ENCODE data around the gene GPBP1.
A peak's percentile ranks its signal among the peaks of the same experiment; 100 is the strongest.
"Not testable (repeated sequence)": the region's sequence is repeated elsewhere in the genome, so short reads cannot be mapped to it uniquely, and the experiment has no call there.

The GPBP1 gene

DNA sequence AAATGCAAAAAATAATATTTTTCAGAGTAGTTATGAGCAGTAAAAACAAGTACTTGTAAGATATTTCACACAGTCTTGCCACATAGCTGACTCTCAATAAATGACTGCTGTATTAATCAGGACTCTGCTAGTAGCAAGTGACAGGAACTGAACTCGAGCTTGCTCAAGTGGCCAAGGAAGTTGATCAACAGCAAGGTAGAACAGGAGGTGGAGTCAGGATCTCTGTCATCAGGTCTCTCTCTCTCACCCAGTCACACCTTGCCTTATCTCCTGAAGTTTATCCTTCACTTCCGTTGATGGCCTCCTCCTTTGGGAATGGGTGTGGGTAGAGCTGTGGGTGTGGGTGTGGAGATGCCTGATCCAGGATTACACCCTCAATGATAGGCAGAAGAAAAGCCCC, 107.0 kb downstream of the GPBP1 start:
- DNase-seq (ENCODE audit: low spot score), result no peak

DNA sequence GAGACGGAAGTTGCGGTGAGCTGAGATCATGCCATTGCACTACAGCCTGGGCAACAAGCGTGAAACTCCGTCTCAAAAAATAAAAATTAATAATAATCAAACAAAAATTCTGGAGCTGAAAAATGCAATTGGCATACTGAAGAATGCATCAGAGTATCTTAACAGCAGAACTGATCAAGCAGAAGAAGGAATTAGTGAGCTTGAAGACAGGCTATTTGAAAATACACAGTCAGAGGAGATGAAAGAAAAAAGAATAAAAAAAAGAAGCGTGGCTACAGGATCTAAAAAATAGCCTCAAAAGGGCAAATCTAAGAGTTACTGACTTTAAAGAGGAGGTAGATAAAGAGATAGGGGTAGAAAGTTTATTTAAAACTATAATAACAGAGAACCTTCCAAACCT, 111.2 kb downstream of the GPBP1 start:
- not testable (repeated sequence) for DNase-seq (ENCODE audit: low spot score)

DNA sequence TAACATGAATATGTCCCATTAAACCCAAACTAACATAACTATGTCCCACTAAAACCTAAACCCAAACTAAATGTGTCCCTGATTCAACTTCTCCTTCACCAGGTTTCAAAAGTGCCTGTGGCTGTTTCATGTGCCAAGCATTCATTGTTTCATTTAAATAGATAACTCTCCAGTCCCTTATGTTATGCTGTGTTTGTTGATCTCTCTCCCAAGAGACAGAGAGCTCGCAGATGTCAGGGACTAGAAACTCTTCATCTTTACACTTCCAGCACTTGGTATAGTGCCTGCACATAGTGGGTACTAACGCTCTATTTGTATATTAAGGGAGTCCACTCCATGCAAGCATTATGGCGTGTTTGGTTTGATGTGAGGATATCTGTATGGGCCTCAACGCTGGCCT, 118.0 kb downstream of the GPBP1 start:
- no peak for DNase-seq (ENCODE audit: low spot score)

DNA sequence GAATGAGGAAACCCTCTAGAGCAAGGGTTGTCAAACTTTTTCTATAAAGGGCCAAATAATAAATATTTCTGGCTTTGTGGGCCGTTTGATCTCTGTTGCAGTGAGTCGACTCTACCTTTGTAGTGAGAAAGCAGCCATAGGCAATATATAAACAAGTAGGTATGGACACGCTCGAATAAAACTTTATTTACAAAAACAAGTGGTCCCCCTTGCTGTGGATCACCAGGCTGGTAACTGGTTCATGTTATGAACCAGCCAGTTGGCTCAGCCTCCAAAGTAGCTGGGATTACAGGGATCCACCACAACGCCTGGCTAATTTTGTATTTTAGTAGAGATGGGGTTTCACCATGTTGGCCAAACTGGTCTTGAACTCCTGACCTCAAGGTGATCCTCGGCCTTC, 118.5 kb downstream of the GPBP1 start:
- no peak for DNase-seq (ENCODE audit: low spot score)

DNA sequence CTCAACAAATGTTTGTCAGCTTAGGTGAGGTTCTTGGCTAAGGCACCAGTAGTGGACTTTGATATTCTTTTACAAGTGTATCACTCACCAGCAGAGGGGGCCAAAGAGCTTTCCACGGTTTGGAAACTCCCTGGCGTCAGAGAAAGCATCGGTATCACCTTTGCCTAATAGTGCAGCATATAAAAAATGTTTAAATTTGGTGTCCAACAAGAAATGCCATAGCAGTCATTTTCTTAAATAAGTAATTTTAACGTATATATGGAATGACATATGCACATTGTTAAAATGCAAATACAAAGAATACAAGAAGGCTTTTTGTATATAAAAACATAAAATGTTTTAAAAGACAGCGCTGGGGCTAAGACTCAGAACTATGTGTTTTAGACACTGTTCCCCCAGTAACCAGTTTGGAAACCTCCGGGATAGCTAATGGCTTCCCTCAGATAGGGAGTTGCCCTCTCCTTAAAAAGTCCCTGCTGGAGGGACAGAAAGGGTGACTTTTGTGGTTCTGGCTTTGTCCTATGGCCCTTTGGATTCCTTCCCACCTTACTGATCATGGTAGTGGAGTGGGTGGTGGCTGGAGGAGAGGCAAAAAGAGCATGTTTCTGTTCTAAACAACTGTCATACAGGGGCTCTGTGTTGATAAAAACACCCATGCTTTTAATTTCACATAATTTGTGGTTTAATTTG, 124.6 kb downstream of the GPBP1 start:
- peak; percentile 51 for DNase-seq (ENCODE audit: low spot score)

DNA sequence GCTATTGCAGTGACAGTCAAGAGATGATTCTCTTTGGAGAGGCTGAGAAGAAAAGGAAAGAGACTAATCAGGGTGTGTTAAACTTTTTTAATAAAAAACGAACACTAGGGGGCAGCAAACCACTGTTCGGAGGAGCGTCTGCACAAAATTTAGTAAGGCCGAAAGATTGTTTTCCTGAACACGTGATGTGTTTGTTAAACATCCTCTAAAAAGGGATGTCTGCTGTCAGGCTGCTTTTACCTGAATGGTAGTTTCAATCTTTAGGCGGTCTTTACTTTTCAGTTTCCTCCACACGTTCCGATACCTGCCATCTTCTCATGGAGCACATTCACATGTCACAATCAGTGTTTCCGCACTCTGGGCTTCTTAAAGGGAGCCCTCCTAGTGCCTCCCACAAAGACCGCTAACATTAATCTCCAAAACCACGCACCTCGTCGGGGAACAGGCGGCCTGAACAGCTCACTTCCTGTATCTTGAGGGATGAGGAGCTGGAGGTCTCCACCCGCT, 125.2 kb downstream of the GPBP1 start:
- DNase-seq (ENCODE audit: low spot score), result peak; percentile 44

DNA sequence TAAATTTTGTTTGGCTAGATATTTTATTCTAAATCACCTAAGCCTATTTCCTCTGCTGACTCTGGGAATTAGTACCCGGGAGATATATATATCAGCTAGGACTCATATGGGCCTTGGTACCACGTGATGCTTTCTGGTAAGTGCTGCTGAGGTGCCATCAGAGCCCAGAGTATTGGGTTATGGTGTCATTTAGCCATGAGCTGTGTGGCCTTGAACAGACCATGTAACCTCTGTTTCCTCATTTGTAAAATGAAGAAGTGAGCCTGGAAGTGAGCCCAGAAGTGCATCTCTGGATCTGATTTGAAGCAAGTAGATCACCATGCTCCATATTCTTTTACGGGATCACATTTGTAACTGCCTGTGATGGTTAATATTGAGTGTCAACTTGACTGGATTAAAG, 126.1 kb downstream of the GPBP1 start:
- DNase-seq (ENCODE audit: low spot score), result no peak

DNA sequence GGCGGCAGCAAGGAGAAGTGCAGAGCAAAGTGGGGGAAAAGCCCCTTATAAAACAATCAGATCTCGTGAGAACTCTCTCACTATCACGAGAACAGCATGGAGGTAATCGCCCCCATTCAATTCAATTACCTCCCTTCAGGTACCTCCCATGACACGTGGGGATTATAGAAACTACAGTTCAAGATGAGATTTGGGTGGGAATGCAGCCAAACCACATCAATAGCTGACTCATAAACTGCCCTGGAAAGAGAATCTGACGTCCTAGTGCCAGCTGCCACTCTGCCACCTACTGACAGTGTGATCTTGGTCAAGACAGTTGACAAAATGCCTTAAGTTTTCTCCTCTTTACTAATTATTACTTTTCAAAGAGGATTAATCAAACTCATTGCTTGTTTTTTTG, 128.3 kb downstream of the GPBP1 start:
- DNase-seq (ENCODE audit: low spot score), result no peak

DNA sequence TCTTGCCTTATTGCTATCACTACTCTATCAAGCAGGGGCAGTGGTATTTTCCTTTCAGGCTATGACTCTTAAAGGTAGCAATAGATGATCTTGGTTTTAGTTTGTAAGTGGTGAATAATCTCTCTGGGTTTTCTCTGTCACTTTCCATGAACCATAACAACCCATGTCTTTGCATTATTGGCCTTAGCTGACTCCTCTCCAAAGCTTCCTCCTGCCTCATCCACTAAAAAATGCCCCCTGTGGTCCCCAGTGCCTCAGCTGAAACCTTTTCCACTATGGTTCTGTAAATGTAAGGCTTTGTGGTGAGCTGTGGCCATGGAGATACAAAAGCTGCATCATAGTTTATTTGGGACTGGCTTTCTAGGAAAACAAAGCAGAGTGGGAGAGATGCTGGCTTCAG, 128.8 kb downstream of the GPBP1 start:
- no peak for DNase-seq (ENCODE audit: low spot score)

DNA sequence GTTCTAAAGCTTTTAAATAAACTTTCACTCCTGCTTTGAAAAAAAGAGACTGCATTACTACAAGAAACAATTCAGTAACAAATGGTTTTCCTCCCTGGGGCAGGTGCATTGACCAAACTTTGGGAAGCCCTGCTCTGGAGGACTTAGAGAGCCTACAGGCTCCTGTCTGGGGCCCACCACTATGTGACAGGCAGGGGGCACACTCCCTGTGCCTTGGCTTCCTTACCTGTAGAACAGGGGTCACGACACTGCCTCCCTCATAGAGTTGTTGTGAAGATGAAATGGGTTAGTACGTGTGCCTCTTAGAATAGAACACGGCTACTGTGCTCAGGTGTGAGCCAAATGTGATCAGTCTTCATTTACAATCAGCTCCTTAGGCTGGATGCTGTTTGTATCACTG, 130.1 kb downstream of the GPBP1 start:
- DNase-seq (ENCODE audit: low spot score), result no peak

DNA sequence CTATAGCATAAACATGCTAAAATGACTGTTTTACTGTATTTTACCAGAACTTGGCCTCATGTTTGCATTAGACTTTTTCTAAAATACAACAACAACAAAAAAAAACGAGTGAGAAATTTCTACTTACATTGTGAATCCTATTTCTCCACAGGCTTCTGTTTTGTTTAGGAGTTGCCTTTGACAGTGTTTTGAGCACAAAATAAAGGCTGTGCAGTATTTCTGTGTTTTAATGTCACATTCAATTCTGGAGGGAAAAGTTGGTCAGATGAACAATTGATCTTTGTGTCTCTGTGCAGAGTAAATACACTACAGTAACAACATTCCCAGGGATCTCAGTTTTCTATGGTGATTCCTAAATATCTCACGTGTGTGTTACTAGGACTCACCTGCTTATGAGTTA, 131.1 kb downstream of the GPBP1 start:
- no peak for DNase-seq (ENCODE audit: low spot score)

DNA sequence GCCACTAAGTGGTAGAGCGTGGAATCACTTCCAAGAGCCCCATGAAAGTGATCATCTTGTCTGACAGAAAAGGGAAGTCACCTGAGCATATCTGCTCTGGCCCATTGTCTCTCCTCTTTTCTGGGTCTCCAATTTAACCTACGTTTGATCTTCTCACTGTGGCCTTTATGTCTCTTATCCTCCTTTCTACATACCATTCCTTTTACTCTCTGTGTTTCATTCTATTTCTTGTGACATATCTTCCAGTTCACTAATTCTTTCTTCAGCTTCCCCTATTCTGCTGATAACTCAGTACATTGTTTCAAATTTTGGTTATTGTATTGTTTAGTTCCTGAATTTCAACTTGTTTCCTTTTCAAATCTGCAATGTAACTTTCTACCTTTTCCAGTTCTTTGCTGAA, 132.5 kb downstream of the GPBP1 start:
- no peak for DNase-seq (ENCODE audit: low spot score)

DNA sequence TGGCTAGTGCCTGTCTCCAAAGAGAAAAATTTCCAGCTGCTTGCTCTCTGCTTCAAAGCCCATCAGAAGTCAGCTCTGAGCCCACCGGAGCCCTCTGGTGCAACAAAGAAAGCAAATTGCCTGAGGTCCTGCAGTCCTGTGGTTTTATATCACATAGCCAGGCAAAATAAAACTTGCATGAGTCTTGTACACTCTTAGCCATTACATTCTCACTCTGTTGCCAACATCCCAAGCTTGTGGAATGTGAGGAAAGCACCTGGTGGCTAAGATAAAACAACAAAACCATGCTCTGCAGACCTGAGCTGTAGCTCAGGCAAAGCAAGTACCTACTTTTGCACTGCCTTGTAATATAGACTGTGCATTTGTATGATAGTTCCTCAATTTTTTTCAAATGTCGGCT, 133.7 kb downstream of the GPBP1 start:
- no peak for DNase-seq (ENCODE audit: low spot score)

DNA sequence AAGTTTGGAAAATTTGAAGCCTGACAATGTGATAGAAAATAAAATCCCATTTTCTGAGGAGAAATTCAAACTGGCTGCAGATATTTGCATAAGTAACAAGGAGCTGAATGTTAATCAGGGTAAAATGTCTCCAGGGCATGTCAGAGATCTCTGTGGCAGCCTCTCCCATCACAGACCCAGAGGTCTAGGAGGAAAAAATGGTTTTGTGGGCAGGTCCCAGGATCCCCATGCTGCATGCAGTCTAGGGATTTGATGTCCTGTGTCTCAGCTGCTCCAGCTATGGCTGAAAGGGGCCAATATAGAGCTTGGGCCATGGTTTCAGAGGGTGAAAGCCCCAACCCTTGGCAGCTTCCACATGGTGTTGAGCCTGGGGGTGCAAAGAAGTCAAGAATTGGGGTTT, 135.2 kb downstream of the GPBP1 start:
- DNase-seq (ENCODE audit: low spot score), result not testable (repeated sequence)

DNA sequence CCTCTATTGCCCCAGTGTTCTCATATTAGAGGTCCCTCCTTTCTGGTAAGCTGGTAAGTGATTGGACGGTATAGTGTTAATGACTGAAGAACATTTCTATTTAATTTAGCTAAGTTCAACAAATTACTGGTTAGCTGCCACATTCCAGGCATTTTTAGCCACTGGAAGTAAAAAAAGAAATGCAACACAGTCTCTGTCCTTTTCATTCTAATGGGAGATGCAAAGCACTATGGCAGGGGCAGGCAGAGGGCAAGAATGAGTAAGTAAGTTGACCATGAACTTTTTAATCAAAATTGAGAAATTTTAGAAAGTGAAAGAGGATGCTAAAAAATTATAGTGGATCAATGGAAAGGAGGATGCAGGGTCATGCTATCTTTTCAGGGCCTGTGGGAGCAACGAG, 137.4 kb downstream of the GPBP1 start:
- DNase-seq (ENCODE audit: low spot score), result no peak

DNA sequence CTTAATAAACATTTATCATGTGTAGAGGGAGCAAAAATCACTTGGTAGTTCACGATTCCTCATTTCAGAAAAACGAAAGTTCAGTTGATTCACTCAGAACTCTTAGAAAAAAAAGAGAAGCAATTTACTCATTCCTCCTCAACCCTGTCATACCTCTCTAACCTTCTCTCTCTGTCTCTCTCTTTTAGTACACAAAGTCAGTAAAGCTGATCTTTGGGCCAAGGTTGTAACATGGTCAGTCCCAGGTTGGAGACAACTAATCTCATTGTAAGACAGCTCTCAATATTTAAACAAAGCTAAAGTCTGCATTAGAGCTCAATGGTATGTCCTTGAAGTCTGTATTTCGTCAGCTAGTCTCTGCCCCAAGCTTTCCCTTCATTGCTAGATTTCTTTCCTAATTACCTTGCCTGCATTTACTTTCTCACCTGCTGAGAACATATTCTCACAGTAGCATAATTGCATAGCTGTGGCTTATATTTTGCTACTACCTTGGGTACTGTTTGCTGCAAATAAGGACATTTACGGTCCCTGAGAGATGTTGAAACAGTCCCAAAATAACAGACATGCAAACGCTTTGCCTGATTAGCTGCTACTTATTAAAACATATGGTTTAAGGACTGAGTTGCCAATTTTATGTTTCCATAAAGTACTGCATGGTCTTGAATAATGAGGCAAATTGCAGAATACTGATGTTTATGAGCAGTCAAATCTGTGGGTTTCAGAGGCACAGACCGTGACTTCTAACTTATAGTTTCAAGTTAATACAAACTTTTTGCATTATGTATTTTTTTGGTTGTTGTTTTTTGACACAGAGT, 138.3 kb downstream of the GPBP1 start:
- no peak for DNase-seq (ENCODE audit: low spot score)

DNA sequence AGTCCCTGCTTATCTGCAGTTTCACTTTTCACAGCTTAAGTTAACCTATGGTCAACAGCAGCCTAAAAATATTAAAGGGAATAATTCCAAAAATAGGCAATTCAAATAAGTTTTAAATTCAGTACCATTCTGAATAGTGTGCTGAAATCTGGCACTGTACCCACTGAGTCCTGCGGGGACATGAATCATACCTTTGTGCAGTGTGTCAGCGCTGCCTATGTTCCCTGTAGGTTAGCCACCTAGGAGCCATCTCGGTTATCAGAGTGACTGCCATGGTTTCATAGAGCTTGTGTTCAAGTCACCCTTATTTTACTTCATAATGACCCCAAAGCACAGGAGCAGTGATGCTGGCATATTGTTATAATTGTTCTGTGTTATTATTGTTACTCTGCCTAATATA, 139.9 kb downstream of the GPBP1 start:
- no peak for DNase-seq (ENCODE audit: low spot score)
